Right lung (tissue), 5 donors: Measurements from ENCODE around the gene CLASP1. TPM values are rescaled to one million over a fixed set of nuclear protein-coding genes. Genes with fewer than 3 reads are reported as not detected.
"Not testable (repeated sequence)": the region's sequence is repeated elsewhere in the genome, so short reads cannot be mapped to it uniquely, and the experiment has no call there.

Experiments
- DNase-seq, 2 donors: peaks; one replicate each; pipeline ENCODE4 v3.0.0-alpha.2; 2013
- polyA plus RNA-seq, 5 donors: library from polyadenylated mRNA; unstranded; fragments of 120-200 nt; gene quantifications; one replicate each; pipeline versions ENCODE4 v1.2.1 to v1.2.3, GENCODE V29; 2013; ENCODE audit warnings: inconsistent platforms in 1 of 5, low replicate concordance in 1 of 5; ENCODE audit not compliant: insufficient read length in 5 of 5, insufficient read depth in 1 of 5

CLASP1 gene
- polyA plus RNA-seq, 5 donors = 34.5 to 47.6 (median 47.2) TPM

- DNase-seq = no peak
Observed at GRCh38 chr2:121626777-121627524, 22.3 kb downstream of the CLASP1 start.

- DNase-seq = no peak
Observed at GRCh38 chr2:121625953-121626352, 23.3 kb downstream of the CLASP1 start.

- peak; percentile 62 to 70 for DNase-seq
Observed at GRCh38 chr2:121617042-121617599, 32.1 kb downstream of the CLASP1 start.

- no peak for DNase-seq
Observed at GRCh38 chr2:121613774-121614173, 35.5 kb downstream of the CLASP1 start.

GRCh38 chr2:121613152-121613551 lies 36.1 kb downstream of the CLASP1 start:
- no peak for DNase-seq

GRCh38 chr2:121611730-121612705 lies 37.2 kb downstream of the CLASP1 start:
- no peak for DNase-seq

GRCh38 chr2:121611048-121611649 lies 38.1 kb downstream of the CLASP1 start:
- DNase-seq = not testable (repeated sequence)

GRCh38 chr2:121610487-121610874 lies 38.8 kb downstream of the CLASP1 start:
- DNase-seq = not testable (repeated sequence)

- no peak for DNase-seq
Observed at GRCh38 chr2:121608967-121609366, 40.3 kb downstream of the CLASP1 start.

- no peak for DNase-seq
Observed at GRCh38 chr2:121608367-121608766, 40.9 kb downstream of the CLASP1 start.

- DNase-seq = no peak
Observed at GRCh38 chr2:121605820-121606733, 43.2 kb downstream of the CLASP1 start.

GRCh38 chr2:121603185-121603584 lies 46.1 kb downstream of the CLASP1 start:
- DNase-seq = no peak

- DNase-seq = no peak
Observed at GRCh38 chr2:121599963-121600651, 49.2 kb downstream of the CLASP1 start.

- no peak for DNase-seq
Observed at GRCh38 chr2:121598087-121598486, 51.2 kb downstream of the CLASP1 start.

- peak; percentile 28 to 40 for DNase-seq
Observed at GRCh38 chr2:121596221-121597080, 52.8 kb downstream of the CLASP1 start.

GRCh38 chr2:121595012-121595891 lies 54.0 kb downstream of the CLASP1 start:
- DNase-seq = no peak

GRCh38 chr2:121591199-121591598 lies 58.1 kb downstream of the CLASP1 start:
- no peak for DNase-seq

- DNase-seq = no peak
Observed at GRCh38 chr2:121588357-121588756, 60.9 kb downstream of the CLASP1 start.
